ENCODE data around the gene SLC2A6. TPM values are rescaled to one million over a fixed set of nuclear protein-coding genes. Genes with fewer than 3 reads are reported as not detected.

The SLC2A6 gene
- total RNA-seq, 4 donors from 2014 or later, result 1.0 to 5.1 (median 3.0) TPM

DNA sequence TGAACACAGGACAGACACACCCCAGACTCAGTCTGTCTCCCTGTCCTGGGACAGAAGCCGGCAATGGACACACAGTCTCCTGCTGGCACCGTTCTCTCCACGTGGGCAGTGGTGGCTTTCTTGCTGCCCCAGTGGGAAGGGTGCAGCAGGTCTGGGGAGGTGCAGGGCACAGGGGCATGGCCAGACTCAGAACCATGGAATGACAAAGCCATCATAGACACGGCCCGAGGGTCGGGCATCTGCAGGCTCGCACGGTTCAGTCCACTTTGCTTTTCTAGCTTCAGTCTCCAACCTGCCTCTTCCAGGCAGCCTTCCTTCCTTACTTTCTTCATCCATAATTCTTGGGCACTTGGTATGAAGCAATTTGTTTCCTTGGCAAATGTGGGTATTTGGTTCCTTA lies 29.1 kb upstream of the SLC2A6 start:
- TF ChIP-seq CTCF (IDR thresholded peaks at IDR 0.05; ENCODE audit: low read depth), result no peak

DNA sequence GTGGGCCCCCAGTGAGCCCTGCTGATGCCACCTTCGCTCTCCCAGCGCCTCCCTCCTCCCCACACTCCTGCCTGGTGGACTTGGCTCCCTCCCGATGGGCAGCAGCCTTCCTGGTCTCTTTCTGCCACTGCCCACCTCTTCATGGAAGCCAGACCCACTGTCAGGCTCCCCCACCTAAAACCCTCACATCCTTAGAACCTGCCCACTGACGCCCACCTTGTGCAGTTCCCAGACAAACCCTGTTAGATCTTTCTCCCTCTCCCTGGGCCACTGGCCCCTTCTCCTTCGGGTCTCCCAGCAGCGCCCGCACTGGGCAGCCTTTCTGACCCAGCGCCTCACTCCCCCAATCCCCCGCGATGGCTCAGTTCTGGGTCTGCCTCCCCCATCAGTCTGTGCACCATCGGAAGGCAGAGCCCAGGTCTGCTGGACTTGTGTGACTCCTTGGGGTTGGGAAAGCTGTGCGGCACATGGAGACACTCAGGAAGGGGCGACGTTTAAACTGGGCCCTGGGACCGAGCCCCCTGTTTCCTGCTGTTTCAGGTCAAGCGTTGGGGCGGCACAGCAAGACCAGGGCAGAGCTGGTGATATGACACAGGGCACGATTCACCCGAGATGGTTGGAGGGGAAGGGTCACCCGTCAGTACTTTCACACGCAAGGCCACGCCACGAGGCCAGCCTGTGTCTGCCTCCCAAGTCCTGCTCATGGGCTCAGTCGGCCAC lies 28.5 kb upstream of the SLC2A6 start:
- TF ChIP-seq CTCF (IDR thresholded peaks at IDR 0.05; ENCODE audit: low read depth), result no peak

DNA sequence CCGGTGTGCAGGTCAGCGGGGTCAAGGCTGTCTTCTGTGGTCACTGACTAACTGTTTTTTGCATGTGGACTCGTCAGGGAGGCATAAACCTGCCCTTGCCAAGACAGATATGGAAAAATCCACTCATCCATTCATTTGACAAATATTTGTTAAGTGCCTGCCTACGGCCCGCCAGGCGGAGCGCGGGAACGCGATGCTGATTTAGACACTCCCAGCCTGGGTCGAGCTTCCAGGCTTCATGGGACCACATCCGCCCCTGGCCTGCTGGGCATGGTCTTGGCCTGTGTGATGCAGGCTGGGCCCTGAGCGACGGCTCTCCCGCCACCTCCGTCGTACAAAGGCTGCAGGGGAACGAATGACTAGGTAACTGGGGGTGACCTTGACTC lies 27.7 kb upstream of the SLC2A6 start:
- TF ChIP-seq CTCF (IDR thresholded peaks at IDR 0.05; ENCODE audit: low read depth), result no peak

DNA sequence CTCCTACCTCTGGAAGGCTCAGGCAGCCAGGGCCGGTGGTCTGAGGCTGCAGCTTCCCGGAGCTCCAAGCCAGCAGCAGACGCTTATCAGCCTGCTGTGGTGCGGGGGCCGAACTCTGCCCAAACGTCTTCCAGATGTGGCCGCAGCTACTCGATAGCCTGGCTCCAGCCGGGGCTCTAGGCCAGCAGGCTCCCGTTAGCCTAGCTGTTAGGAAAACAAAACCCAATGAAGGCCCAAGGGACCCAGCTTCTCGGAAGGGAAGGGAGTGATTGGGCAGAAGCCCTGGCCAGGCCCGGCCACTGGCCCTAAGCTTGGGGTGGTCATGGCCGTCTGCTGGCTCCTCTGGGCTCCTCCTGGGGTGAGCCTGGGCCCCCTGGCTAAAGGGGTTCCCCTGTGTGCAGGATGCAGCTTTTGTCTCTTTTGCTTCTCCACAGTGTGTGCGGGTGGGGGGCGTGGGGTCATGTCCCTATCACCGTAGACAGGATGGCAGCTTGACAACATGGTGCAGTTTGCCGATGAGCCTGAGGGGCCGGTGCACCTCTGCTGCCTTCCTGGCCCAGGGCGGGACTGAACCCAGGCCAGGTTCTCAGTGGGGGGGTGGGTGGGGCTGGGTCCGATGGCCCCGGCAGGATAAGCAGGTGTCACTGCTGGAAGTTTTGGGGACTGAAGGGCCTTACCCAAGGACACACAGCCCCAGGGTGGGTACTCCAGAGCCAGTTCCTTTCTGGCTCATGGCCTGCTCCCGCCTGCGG lies 27.2 kb upstream of the SLC2A6 start:
- TF ChIP-seq CTCF (IDR thresholded peaks at IDR 0.05; ENCODE audit: low read depth), result no peak

GRCh38 chr9:133505186-133505830 lies 26.4 kb upstream of the SLC2A6 start:
- TF ChIP-seq CTCF (IDR thresholded peaks at IDR 0.05; ENCODE audit: low read depth), result no peak

GRCh38 chr9:133502112-133502511 lies 23.2 kb upstream of the SLC2A6 start:
- TF ChIP-seq CTCF (IDR thresholded peaks at IDR 0.05; ENCODE audit: low read depth), result no peak

- no peak for TF ChIP-seq CTCF (IDR thresholded peaks at IDR 0.05; ENCODE audit: low read depth)
These were observed 21.0 kb upstream of the SLC2A6 start for GRCh38 chr9:133499892-133500270.

Measured in subcutaneous adipose tissue (tissue), 4 donors.